ENCODE data around the gene ZNF385B. TPM values are rescaled to one million over a fixed set of nuclear protein-coding genes. Genes with fewer than 3 reads are reported as not detected.
"Not testable (repeated sequence)": the region's sequence is repeated elsewhere in the genome, so short reads cannot be mapped to it uniquely, and the experiment has no call there.

The ZNF385B gene
- total RNA-seq, 1 donor from 2014 or later, result 0.11 TPM

- H3K27me3 Mint-ChIP-seq (ENCODE audit: low read depth), result no peaks in the 10 kb centered on the region
- no peaks in the 10 kb centered on the region for H3K36me3 Mint-ChIP-seq
- no peak overlapping the region for H3K27ac Mint-ChIP-seq
- no peak for TF ChIP-seq CTCF (IDR thresholded peaks at IDR 0.05; ENCODE audit: unreplicated experiment)
- H3K9me3 Mint-ChIP-seq, result peaks cover 10% of the 10 kb centered on the region
- DNase-seq (ENCODE audit: low spot score in 2 of 2, unreplicated experiment in 2 of 2), result no peak
- no peaks in the 10 kb centered on the region for H3K4me1 Mint-ChIP-seq
- H3K4me3 Mint-ChIP-seq, result no peak overlapping the region
Observed at GRCh38 chr2:179467960-179468359, 393.5 kb downstream of the ZNF385B start.

DNA sequence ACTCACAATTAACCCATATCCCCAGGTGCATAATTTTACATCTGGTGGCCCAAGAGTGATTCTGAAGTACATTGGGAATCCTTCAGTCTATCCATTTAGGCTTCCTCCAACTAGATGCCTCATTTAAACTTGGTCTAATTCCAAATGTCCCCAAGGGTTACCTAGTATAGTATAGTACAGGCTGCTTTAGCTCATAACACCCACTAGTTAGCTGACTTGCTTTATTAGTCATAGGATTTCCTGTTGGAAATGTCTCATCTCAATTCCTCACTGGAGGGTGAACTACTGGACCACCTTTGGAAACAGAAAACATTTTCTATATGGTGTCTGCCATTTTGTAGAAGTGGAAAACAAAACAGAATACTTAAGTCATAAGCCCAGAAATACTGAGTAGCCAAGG, 394.3 kb downstream of the ZNF385B start:
- Mint-ChIP-seq H3K27ac (no peak overlapping the region), H3K4me3 (no peak overlapping the region), H3K36me3 (no peaks in the 10 kb centered on the region), H3K27me3 (ENCODE audit: low read depth) (no peaks in the 10 kb centered on the region), H3K9me3 (peaks cover 10% of the 10 kb centered on the region), H3K4me1 (no peaks in the 10 kb centered on the region)
- DNase-seq (ENCODE audit: low spot score in 2 of 2, unreplicated experiment in 2 of 2), result no peak
- no peak for TF ChIP-seq CTCF (IDR thresholded peaks at IDR 0.05; ENCODE audit: unreplicated experiment)

- Mint-ChIP-seq H3K4me1 (no peaks in the 10 kb centered on the region), H3K36me3 (no peaks in the 10 kb centered on the region), H3K4me3 (no peak overlapping the region), H3K27me3 (ENCODE audit: low read depth) (no peaks in the 10 kb centered on the region), H3K9me3 (peaks cover 37% of the 10 kb centered on the region), H3K27ac (no peak overlapping the region)
- no peak for DNase-seq (ENCODE audit: low spot score in 2 of 2, unreplicated experiment in 2 of 2)
- TF ChIP-seq CTCF (IDR thresholded peaks at IDR 0.05; ENCODE audit: unreplicated experiment), result no peak
Observed at GRCh38 chr2:179461420-179461819, 400.0 kb downstream of the ZNF385B start.

DNA sequence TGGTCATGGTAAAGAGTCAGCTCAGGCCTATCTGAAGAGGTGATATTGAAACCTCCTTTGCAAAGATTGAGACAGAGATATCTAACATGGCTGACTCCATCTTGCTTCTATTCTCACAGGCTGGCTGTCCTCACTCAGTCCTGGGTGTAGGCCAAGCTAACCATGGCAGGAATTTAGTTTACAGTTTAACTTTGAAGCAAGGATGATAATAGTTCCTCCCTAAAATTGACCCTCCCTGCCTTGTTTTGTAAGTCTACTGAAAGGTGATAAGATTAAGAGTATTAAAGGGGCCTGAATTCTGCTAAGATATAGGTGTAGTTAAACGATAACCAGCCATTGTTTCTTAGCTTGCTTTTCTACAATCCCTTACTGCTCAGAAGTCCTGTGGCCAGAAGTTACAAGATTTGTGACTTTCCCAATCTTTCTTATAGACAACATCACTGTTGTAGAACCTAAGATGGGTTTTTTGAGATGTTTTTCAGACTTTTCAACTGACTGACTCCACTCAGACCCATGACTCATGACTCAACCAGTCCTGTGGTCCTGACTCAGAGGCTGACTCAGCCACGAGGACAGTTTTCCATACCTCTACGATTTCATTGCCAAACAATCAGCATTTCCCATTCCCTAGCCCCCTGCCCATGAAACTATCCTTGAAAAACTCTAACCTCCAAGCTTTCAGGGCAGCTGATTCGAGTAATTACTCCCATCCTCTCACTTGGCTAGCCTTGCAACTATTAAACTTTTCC, 401.1 kb downstream of the ZNF385B start:
- Mint-ChIP-seq H3K4me1 (no peaks in the 10 kb centered on the region), H3K27me3 (ENCODE audit: low read depth) (no peaks in the 10 kb centered on the region), H3K36me3 (no peaks in the 10 kb centered on the region), H3K4me3 (no peak overlapping the region), H3K27ac (no peak overlapping the region), H3K9me3 (peaks cover 34% of the 10 kb centered on the region)
- no peak for TF ChIP-seq CTCF (IDR thresholded peaks at IDR 0.05; ENCODE audit: unreplicated experiment)
- no peak for DNase-seq (ENCODE audit: low spot score in 2 of 2, unreplicated experiment in 2 of 2)

GRCh38 chr2:179458113-179458512, 403.3 kb downstream of the ZNF385B start:
- H3K9me3 Mint-ChIP-seq, result peaks cover 27% of the 10 kb centered on the region
- not testable (repeated sequence) for H3K36me3 Mint-ChIP-seq; H3K27me3 Mint-ChIP-seq (ENCODE audit: low read depth); H3K4me3 Mint-ChIP-seq; H3K4me1 Mint-ChIP-seq; H3K27ac Mint-ChIP-seq; DNase-seq (ENCODE audit: low spot score in 2 of 2, unreplicated experiment in 2 of 2)

DNA sequence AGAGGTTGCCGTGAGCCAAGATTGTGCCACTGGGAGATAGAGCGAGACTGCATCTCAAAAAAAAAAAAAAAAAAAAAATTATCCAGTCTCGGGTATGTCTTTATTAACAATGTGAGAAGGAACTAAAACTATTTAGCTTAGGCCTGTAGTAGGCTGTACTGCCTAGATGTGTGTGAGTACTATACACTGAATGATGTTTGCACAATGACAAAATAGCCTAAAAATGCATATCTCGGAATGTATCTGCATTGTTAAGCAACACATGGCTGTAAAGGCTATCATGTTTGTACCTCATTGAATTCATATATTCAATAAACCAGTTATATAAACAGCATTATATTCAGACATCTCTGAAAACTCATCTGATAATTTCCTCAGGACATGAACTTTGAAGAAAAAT, 405.6 kb downstream of the ZNF385B start:
- no peak for DNase-seq (ENCODE audit: low spot score in 2 of 2, unreplicated experiment in 2 of 2)
- no peaks in the 10 kb centered on the region for H3K36me3 Mint-ChIP-seq
- H3K27ac Mint-ChIP-seq, result no peak overlapping the region
- H3K4me3 Mint-ChIP-seq, result no peak overlapping the region
- peaks cover 27% of the 10 kb centered on the region for H3K9me3 Mint-ChIP-seq
- no peak for TF ChIP-seq CTCF (IDR thresholded peaks at IDR 0.05; ENCODE audit: unreplicated experiment)
- no peaks in the 10 kb centered on the region for H3K27me3 Mint-ChIP-seq (ENCODE audit: low read depth)
- H3K4me1 Mint-ChIP-seq, result no peaks in the 10 kb centered on the region
